ENCODE measurements around the gene MRPL11. TPM values are rescaled to one million over a fixed set of nuclear protein-coding genes. Genes with fewer than 3 reads are reported as not detected.

Gene MRPL11
- total and polyA plus RNA-seq, 2 of the 13 experiments (the other 11 are each of a cell fraction or from before 2014, with no cell fraction given), result 72.9 to 176 TPM

GRCh38 chr11:66438504-66439466, at the start of gene MRPL11 (continued):
- TF ChIP-seq TBL1XR1 (IDR thresholded peaks at IDR 0.05; ENCODE audit: borderline replicate concordance, low read length, partially characterized antibody) (no peak), REL (CRISPR knock-in tag; conservative IDR thresholded peaks at IDR 0.05) (no peak), CHD4 (IDR thresholded peaks at IDR 0.05; ENCODE audit: borderline replicate concordance, low read length) (no peak; the same call in 1 of the 2 replicates), ZFAT (CRISPR knock-in tag; conservative IDR thresholded peaks at IDR 0.05) (no peak), SKI (IDR thresholded peaks at IDR 0.05; ENCODE audit: partially characterized antibody) (no peak), ARNTL (CRISPR knock-in tag; IDR thresholded peaks at IDR 0.05) (no peak), PHB2 (IDR thresholded peaks at IDR 0.05; ENCODE audit: partially characterized antibody) (no peak), LBX2 (CRISPR knock-in tag; IDR thresholded peaks at IDR 0.05; ENCODE audit: borderline replicate concordance) (no peak), YEATS2 (CRISPR knock-in tag; IDR thresholded peaks at IDR 0.05; ENCODE audit: borderline replicate concordance) (peak; percentile 72), ZNF256 (CRISPR knock-in tag; conservative IDR thresholded peaks at IDR 0.05) (0 out of 2 replicates have a peak, but pooled peaks have one; percentile 30), ZNF280D (CRISPR knock-in tag; IDR thresholded peaks at IDR 0.05) (no peak), HES4 (CRISPR knock-in tag; IDR thresholded peaks at IDR 0.05; ENCODE audit: borderline replicate concordance) (no peak), NR0B2 (CRISPR knock-in tag; IDR thresholded peaks at IDR 0.05) (no peak), ZNF503 (CRISPR knock-in tag; IDR thresholded peaks at IDR 0.05) (no peak), ZNF512B (CRISPR knock-in tag; IDR thresholded peaks at IDR 0.05; ENCODE audit: borderline replicate concordance) (no peak)

All from HepG2 (cell line).